IPS DF 19.7 (cell line): ENCODE measurements around the gene PRKAG1.

Experiments
- DNase-seq: peaks from one replicate; pipeline ENCODE4 v3.0.0-alpha.2; 2013; ENCODE audit warnings: low read depth, low spot score

PRKAG1 gene

DNA sequence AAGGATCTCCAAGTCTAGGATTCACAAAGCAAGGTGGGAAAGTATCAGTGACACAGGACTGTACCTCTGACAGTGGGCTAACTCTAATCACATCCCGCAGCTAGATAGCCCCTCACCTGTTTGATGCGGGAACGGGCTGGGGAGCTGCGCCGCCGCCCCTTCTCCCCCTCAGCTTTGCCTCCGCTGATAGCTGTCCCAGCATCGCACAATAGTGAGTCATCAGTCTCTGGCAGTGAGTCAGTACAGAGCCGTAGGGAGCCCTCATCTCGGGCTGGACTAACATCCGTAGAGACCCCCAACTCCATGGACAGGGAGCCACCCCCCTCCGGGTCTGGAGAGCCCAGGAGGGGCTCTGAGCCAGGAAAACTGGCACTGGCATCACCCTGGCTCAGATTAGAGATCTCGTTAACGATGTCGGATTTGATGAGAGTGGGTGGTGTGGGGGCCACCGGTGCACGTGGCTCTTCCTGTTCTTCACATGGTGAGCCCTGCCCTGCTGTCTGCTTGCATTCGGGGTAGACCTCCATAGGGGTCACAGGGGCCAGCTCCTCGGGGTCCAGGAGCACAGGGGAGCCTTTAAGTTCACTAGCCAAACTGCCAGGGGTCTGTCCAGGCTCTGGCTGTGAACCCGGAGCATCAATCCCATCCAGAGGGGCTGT, 31.1 kb upstream of the PRKAG1 start:
- no peak for DNase-seq

DNA sequence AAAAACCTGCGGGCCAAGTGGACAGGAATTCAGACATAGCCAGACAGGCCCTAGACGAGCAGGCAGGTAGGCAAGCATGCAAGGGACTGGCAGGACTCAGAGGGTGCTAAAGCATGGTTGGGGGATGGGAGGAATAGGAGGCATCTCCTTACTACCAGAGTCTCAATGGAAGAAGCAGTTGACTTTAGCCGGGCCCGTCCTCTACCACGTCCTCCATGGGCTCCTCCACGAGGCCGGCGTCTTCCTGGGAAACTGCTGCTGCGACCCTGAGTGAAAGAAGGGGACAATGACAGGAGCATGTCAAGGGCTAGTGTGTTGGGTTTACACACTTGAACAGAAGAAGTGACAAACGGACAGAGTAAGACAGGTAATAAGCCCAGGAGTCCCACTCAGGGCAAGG, 30.4 kb upstream of the PRKAG1 start:
- DNase-seq = no peak

DNA sequence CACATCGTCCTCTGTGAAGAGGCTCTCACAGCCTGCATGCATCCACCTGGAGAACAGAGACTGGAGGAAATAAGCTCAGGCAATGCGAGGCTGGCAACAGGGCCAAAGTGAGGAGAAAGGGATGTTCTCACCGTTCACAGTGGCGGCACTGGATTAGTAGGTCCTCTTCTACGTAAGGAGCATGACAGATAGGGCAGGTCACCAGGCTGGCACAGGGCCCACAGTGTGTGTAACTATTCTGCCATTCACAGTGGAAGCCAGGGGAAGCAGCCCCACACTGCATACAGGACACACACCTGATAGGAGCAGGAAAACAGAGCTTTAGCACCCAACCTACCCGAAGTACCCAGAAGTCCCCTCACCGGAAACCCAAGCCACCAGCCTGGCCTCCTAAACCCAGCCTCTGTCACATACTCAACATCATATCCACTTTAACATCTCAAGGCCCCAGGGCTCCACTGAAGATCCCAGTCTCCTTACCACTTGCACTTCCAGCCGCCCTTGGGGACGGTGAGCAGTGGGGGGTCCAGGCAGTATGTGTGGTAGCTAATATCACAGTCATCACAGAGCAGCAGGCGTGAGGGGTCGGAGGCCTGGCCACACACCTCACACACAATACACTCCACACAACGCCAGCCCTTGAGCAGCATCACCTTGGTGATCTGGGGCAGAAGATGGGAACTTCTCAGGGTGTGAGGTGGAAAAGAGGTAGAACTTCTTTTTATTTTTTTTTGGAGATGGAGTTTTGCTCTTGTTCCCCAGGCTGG, 27.7 kb upstream of the PRKAG1 start:
- DNase-seq = no peak

DNA sequence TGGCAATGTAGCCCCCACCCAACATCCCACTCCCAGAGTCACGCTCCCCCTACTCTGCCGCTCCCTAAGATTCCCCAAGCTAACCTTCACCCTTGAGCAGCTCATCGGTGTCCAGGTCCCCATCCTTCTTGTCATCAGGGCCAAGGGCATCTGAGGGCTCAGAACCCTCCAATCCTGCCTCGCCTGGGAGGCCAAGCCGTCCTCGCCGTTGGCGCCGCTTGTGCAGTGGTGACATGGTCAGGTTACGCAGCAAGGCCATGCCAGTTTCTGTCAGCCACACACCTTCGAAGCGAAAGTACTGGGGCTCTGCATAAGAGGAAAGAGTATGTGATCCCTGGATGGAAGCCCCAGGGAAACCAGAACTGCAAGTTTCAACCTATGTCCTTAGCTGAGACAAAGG, 26.1 kb upstream of the PRKAG1 start:
- no peak for DNase-seq

DNA sequence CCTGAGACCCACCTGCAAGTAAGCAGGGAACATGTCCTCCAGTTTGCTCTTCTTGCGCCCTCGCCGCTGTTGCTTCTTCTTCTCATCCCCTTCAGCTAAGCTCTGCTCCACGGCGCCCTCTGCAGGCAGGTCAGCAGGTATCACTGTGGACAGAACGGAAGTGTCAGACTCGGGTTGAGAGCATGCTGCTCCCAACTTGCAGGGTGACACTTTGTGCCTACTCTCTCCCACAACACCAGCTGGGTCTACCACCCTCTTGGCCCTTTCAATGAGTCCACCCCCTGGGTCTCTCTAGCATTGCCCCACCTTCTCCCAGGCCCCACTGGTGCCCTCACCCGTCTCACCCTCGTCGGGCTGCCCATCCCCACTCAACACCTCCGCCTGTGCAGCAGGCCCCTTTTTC, 25.3 kb upstream of the PRKAG1 start:
- no peak for DNase-seq

DNA sequence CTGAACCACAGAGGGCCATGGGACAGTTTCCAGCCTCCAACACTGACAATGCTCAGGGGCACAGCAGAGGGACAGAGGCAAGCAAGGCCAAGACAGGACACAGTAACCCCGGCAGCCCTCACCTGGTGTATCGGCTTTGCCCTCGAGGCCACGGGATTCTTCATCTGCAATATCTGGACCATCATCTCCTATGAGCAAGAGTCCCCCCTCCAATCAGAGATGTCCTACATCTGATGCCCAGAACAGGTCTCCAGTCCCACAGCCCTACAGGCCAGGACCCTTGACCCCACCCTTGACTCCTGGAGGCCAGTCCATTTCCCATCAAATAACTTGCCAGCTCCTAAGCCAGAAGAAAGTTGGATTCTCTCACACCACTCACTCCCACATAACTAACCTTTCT, 24.7 kb upstream of the PRKAG1 start:
- no peak for DNase-seq

DNA sequence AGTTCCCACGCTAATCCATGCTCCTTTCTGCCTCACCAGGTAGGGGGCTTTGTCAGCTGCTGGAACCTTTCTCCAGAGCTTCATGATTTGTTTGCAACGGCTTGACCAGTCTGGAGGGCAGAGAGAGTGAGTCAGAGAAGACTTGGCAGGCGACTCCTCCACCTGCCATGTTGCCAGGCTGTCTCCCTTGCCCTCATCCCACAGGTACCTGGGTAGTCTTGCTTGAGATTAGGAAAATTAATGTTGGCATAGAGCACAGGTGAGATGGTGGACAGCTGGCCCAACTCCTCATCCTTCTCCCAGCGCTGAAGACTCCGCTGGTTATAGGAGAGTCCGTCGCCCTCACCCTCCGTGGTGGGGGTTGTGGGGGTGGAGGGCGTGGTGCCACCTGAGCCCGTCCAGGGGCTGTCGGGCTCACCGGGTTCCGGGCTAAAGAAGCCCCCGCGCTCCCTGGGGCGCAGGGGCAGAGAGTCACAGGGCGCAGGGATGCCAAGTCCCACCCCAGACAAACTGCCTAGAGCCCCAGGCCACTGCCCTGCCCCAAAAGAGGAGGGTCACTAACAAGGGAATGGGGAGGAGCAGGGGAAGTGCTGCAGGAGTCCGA, 23.4 kb upstream of the PRKAG1 start:
- DNase-seq = no peak

DNA sequence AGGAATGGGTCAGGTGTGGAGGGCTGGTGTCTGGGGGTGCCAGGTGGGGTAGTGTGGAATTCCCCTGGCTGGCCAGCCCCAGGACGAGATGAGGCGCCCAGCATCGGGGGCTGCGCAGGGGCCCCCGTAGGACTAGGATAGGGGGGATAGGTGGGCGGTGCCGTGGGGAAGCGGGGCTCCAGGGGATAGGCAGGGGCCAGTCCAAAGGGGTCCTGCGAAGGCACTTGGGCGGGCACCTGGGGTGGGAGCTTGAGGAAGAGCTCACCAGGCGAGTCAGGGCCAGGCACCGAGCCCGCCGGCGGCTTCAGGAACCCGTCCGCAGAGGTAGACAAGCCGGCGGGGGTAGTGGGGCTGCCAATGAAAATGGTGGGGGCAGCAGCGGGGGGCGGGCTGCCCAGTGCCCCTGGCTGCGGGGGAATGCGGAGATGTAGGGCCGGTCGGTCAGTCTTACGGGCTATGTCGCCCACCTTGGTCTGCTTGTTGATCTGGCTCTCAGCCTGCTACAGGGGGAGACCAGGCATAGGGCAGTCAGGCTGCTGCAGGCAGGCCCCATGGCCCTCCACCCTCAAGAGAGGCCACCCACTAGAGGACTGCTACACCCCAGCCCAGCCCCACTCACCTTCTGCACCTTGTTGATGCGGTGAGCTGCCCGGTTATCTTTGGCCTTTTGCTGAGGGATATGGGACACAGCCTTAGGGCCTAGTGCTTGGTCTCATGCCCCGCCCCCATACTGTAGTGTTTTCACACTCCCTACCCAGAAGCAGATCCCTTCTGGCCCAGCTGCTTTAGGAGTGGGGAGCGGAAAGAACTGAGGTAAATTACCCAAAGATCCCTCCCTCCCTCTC, 22.7 kb upstream of the PRKAG1 start:
- no peak for DNase-seq

DNA sequence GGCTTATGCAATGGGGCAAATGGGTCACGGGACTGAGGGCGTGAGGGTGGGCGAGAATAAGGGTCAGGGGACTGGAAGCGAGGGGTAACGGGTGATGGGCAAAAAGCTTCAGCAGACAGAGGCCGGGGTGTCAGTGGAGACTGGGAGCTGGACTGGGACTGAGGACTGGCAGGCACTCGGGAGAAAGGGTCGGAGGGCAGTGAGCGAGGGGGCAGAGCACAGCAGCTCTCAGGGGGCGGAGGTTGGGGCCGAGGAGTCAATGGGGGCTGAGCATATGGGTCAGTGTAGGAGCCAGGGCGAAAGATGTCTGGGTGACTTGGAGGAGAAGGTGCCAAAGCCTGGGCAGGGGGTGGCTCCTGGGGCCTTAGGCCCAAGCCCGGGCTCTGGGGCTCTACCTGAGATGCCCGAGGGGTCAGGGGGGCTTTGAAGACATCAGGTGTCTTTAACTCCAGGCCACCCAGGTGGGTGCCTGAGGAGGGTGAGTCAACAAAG, 21.8 kb upstream of the PRKAG1 start:
- no peak for DNase-seq

DNA sequence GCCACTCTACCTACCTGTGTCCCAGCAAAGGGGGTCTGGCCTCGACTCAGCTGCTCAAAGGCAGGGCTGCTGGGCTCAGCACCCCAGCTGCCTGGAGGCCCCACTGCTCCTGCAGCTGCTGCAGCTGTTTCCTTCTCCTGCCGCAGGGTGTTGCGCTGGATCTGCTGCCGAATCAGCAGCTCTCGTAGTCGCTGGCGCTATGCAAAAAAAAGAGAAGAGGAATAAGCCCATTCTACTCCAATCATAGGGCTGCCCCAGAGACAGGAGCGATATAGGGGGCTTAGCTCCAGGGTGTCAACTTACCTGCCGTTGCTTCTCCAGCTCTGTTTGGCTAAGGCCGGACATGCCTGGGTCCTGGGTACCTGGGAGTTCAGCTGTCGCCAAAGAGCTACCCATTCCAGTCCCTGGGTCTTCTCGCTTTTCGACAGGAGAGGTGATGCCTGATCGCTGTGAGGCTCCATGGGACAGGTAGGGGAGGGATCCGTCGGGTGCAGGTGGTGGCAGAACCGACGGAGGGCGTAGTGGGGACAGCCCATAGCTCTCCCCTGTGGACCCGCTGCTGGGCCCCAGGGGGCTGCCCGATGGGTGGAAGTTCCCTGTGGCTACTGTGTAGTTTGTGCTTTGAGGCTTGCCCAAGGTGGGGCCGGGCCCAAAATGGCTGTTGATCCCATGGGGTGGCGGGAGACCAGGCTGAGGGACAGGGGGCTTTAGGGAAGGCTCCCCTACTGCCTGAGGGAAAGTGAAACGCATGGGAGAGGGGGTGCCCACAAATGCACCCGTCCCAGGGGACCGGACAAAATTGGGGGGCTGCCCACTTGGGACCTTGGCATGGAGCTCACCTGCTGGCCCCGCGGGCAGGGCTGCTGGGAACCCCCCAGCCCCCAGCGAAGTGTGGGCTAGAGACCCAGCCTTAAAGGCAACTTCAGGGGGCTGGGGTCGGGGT, 21.1 kb upstream of the PRKAG1 start:
- no peak for DNase-seq

DNA sequence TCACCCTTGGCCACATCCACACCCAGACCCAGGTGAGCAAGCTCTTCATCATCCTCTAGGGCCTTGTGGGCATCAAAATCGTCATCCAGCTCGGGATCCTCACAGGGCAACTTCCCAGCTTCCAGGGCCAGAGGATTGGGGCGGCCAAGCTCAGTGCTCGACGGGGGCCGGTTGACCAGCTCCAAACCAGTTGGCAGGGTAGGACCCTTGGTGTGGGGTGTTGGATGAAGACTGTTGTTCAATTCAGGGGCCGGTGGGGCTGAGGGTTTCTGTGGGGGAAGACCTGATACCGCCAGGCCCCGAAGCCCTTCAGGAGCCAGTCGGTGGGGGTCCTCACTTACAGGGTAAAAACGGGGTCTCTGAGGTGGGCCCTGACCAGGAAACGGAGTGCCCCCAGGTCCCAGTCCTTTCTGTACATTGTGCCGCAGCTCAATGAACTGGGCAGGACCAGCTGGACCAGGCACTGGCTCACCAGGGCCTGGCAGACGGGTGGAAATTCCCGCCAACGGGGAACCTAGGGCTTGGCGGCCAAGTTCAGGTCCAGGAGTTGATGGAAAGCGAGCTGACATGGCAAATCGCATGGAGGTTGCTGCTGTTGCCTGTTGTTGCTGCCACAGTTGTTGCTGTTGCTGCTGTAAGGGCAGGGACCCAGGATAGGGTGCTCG, 19.8 kb upstream of the PRKAG1 start:
- no peak for DNase-seq

DNA sequence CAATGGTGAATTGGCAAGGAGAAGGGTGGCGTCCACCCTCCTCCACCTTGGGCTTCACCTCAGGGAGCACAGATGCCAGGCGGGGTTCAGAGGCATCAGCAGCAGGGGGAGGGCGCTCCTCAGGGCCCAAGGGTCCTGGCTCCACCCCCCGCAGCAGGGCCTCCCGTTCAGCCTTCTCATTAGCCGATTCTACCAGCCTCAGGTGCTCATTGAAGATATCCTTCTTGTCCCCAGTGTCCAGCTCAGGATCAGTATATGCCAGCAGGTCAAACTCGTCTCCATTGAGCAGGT, 19.3 kb upstream of the PRKAG1 start:
- DNase-seq = no peak

DNA sequence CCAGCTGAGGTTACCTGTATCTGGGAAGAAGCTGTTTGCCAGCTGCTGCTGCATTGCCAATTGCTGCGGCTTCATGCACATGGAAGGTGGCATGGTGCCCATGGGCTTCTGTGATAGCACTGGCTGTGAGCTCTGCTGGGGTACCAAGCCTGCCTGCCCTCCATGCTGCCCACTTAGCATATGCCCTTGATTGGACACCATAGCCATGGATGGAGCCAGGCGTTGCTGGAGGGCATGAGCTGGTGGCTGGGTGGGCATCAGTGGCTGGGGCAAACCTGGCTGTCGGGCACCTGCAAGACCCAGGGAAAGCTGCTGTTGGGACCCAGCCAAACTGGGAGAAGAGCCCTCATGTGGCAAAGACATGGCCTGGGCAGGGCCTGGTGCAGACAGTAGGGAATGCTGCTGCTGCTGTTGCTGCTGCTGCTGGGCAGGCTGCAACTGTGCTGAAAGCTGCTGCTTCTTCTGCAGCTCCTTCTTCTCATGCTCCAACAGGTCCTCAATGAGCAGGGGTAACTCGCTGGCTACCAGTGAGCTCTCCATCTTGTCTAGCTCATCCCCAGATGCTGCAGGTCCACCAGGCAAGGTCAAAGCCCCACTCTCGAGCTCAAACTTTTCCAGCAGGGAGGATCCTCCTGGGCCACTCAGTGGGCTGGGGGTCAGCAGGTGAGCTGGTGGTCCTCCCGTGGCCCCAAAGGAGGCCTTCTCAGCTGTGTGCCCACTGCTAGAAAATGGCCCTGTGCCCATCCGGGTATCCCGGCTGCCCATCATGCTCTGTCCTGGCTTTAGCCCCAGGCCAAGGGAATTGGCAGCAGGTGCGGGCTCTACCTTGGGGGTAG, 18.8 kb upstream of the PRKAG1 start:
- DNase-seq = no peak

DNA sequence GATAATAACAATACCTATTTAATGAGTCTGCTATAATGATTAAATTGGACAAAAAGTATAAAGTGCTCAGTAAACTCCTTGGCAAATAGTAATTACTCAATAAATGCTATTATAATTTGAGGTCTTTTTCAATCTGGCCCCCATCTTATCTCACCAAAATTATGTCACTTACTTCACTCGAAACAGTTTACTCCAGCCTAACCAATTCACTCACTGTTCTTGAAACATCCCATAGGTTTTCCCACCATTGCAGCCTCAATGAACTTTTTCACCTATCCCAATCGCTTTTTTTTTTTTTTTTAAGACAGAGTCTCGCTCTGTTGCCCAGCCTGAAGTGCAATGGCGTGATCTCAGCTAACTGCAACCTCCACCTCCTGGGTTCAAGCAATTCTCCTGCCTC, 17.5 kb upstream of the PRKAG1 start:
- DNase-seq = no peak

DNA sequence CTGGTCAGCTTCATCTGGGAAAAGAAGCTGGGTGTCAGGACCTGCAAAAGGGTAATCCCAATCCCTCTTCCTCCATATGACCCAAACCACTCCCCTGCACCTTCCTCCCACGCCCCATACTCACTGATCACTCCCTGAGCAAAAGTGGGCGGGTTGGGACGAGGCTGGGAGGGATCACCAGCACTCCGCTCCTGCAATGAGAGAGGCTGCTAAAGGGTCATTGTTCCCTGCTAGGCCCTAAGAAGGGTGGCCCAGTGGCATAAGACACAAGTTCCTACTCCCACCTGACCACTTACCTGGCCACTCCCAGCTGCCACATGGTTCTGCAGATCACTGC, 15.7 kb upstream of the PRKAG1 start:
- no peak for DNase-seq

DNA sequence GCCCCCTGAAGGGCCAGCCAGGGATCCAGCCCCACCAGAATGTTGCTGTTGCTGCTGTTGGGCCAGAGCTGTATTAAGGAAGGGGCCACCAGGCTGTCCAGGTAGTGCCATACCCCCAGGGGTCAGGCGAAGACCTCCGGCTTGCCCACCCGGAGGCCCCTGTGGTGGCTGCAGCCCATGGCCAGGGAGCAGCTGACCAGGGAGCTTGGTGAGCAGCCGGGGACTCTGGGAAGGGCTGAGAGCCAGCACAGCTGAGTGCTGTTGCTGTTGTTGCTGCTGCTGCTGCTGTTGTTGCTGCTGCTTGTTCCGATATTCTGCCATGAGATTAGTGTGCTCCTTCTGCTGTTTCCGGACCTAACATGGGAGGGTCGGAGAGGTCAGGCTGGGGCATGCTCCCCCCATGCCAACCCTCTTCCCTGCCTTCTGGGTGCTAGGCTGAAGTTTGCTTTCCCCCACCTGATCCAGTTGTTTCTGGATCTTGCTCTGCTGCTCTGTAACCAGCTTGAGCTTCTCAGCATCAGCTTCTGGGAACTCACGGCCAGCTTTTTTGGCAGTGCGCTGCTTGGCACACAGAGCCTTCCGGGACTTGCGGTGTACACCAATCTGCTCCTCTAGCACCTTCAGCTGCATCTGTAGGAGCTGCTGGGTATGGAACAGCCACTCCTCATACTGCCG, 15.2 kb upstream of the PRKAG1 start:
- DNase-seq = no peak

DNA sequence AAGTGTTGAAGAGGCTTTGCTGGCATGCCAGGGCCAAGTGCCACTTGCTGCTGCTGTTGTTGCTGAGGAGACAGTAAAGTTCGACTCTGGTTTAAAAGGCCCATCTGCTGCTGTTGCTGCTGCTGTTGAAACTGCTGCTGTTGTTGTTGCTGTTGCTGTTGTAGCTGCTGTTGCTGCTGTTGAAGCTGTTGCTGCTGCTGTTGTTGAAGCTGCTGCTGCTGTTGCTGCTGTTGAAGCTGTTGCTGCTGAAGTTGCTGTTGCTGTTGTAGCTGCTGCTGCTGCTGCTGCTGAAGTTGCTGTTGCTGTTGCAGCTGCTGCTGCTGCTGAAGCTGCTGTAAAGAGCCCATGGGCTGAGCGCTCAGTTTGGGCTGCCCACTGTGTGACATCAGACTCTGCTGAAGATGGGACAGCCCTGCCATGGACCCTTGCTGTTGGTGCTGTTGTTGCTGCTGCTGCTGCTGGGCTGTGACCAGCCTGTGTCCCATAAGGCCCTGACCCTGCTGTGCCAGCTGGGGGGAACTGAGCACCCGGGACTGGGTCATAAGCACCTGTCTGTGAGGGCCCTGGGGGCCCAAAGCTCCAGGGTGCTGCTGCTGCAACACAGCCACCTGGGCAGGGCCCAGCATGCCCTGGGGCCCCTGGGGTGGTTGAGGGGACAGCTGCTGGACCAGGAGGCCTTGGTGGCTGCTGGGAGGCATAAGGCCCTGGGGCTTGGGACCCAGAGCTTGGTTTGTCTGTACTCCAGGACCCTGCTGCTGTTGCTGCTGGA, 14.3 kb upstream of the PRKAG1 start:
- no peak for DNase-seq

DNA sequence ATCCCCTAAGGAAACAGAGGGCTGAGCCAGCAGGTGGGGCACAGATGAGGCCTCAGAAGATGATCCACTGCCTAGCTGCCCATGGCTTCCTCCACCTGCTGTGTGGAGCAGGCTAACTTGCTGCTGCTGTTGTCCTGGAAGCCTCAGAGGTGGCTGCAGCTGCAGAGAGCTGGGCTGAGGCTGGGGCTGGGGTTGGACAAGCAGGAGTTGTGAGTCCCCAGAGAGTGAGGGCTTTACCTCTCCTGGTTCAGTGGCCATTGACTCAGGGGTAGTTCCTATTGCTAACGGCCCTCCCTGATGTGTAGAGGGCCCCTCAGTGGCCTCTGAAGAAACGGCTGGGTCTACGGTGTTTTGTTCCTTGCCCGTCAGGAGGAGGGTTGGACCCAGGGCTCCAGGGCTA, 13.7 kb upstream of the PRKAG1 start:
- DNase-seq = no peak
